ENCODE data around the gene CAMTA1.

The CAMTA1 gene

DNA sequence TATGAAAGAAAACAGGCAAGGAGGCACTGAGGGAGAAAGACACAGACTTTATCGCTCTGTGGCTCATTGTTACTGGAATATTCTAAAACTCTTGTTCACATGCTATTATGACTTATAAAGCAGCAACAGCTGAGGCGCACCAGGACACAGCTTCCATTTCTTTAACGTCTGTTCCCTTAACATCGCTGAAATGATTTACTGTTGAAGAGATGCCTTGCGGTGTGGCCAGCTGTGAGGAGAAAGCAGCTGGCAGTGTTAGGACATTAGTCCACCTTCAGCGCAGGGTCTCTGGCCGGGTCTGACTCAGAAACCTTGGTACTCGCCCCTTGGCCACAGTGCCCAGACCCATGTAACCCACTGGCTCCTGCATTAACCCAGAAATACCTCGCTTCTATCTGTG is 995.7 kb downstream of the CAMTA1 start:
- in situ Hi-C loops (cut with MboI; ENCODE audit: low sequenced_read_pairs, unreplicated experiment): no loop called here
- DNase-seq (ENCODE audit: low spot score): no peak
- TF ChIP-seq, protein P1, sequence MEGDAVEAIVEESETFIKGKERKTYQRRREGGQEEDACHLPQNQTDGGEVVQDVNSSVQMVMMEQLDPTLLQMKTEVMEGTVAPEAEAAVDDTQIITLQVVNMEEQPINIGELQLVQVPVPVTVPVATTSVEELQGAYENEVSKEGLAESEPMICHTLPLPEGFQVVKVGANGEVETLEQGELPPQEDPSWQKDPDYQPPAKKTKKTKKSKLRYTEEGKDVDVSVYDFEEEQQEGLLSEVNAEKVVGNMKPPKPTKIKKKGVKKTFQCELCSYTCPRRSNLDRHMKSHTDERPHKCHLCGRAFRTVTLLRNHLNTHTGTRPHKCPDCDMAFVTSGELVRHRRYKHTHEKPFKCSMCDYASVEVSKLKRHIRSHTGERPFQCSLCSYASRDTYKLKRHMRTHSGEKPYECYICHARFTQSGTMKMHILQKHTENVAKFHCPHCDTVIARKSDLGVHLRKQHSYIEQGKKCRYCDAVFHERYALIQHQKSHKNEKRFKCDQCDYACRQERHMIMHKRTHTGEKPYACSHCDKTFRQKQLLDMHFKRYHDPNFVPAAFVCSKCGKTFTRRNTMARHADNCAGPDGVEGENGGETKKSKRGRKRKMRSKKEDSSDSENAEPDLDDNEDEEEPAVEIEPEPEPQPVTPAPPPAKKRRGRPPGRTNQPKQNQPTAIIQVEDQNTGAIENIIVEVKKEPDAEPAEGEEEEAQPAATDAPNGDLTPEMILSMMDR (IDR thresholded peaks at IDR 0.05; ENCODE audit: borderline replicate concordance, control extremely low read depth, extremely low read depth, insufficient read depth, missing control alignments): no peak

- TF ChIP-seq, protein P1 (IDR thresholded peaks at IDR 0.05; ENCODE audit: borderline replicate concordance, control extremely low read depth, extremely low read depth, insufficient read depth, missing control alignments): no peak
- in situ Hi-C loops (cut with MboI; ENCODE audit: low sequenced_read_pairs, unreplicated experiment): no loop called here
- no peak for DNase-seq (ENCODE audit: low spot score)
These were observed 996.2 kb downstream of the CAMTA1 start for GRCh38 chr1:7781501-7781900.

DNA sequence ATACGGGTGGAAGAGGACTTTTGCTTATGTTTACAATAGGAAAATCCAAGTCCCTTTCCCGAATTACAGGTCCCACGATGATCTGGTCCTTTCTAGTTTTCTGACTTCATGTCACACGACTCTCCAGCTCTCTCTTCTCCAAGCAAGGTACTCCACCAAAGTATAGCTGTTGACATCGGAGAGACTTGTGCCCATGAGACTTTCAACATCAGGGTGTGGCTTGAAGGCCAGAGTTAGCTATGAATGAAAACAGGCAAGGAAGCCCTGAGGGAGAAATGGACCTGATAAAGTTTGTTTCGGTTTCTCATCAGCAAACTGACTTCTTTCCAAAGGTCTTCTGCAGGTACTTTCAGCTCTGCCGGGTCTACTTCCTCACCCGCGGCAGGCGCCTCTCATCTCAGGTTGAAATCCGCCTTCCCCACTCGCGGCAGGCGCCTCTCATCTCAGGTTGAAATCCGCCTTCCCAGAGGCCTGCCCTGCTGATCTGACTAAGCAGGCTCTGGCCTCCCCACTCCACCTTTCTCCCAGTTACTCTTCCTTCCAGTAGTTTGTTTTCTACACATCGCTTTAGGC is 996.8 kb downstream of the CAMTA1 start:
- no peak for DNase-seq (ENCODE audit: low spot score)
- in situ Hi-C loops (cut with MboI; ENCODE audit: low sequenced_read_pairs, unreplicated experiment): no loop called here
- TF ChIP-seq, protein P1 (IDR thresholded peaks at IDR 0.05; ENCODE audit: borderline replicate concordance, control extremely low read depth, extremely low read depth, insufficient read depth, missing control alignments): no peak

DNA sequence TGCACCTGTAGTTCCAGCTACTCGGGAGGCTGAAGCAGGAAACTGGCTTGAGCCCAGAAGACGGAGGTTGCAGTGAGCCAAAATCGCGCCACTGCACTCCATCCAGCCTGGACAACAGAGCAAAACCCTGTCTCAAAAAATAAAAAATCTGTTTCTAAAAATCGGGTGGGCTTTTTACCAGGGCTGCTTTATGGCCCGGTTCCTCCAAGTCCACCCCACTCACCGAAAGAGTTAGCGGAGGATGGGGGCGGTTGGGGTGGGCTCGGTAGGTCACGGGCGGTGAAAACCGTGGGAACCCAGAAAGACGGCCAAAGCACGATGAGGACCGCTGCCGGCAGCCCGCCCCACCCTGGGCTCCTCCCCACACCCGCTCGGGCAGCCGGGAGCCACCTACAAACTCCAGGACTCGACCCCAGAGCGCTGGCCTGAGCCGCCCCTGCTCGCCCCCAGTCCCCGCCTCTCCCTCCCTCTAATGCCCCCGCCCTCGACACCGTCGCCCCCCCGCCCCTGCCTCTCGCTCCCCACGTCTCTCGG is 998.0 kb downstream of the CAMTA1 start:
- DNase-seq (ENCODE audit: low spot score): peak; percentile 79
- in situ Hi-C loops (cut with MboI; ENCODE audit: low sequenced_read_pairs, unreplicated experiment): no loop called here
- TF ChIP-seq, protein P1 (IDR thresholded peaks at IDR 0.05; ENCODE audit: borderline replicate concordance, control extremely low read depth, extremely low read depth, insufficient read depth, missing control alignments): no peak

DNA sequence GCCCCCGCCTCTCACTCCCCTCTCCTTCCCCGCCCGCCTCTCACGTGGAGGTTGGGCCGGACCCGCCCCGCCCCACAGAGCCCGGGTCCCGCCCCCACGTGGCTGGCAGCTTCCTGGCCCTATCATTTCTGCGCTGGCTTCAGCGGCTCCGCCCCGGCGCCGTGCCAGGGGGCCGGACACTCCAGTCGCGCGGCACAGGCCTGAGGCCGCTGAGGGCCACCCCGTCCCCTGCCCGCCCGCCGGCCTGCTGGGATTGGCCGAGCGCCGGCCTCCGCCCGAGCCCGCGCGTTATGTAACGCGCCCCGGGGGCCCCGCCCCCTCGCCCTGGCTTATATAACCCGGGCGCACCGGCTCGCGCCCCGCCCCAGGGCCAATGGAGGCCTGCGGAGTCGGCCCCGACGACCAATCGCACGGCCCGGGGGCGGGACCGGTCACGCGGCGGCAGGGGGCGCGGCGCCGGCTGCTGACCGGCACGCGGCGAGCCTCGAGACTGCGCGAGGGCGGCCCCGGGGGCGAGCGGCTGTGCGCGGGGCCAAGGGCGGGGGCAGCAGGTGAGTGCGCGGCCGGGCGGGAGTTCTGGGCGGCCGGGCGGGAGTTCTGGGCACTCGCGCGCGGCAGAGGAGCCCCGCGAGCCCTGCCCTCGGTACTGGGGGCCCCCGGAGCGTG is 998.7 kb downstream of the CAMTA1 start, which contains the start of gene PER3:
TSS of gene PER3 (plus strand) at position 466 of the 666 bp plus-strand sequence. CDS start 587 bp downstream, outside the sequence.
- TF ChIP-seq, protein P1 (IDR thresholded peaks at IDR 0.05; ENCODE audit: borderline replicate concordance, control extremely low read depth, extremely low read depth, insufficient read depth, missing control alignments): no peak
- in situ Hi-C loops (cut with MboI; ENCODE audit: low sequenced_read_pairs, unreplicated experiment): no loop called here
- peak; percentile 96 for DNase-seq (ENCODE audit: low spot score)

DNA sequence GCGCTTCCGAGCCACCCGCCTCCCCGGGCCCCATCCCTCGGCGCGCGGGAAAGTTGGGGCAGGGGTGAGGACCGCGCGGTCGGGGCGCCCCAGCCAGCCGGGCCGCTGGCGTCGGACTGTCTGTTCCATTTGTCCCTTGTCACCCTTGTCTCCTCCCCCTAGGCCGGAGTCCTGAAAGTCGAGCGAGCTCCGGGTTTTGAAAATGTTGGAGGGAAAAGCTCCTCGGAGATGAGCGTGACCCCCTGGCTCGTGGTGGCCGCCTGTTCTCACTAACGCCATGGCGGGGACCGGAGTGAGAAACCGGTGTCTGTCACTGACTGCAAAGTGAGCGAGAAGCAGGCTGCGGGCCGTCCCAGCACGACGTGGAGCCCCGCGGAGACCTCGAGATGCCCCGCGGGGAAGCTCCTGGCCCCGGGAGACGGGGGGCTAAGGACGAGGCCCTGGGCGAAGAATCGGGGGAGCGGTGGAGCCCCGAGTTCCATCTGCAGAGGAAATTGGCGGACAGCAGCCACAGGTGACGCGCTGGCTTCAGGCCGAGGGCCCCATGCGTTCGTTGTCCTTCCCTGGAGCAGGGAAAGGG is 999.3 kb downstream of the CAMTA1 start:
- in situ Hi-C loops (cut with MboI; ENCODE audit: low sequenced_read_pairs, unreplicated experiment): no loop called here
- TF ChIP-seq, protein P1 (IDR thresholded peaks at IDR 0.05; ENCODE audit: borderline replicate concordance, control extremely low read depth, extremely low read depth, insufficient read depth, missing control alignments): no peak
- no peak for DNase-seq (ENCODE audit: low spot score)
